Keratinocyte (primary cell): ENCODE results near the gene DCLK1. TPM values are rescaled to one million over a fixed set of nuclear protein-coding genes. Genes with fewer than 3 reads are reported as not detected.

Experiments used
- DNase-seq: peaks from one replicate; pipeline ENCODE4 v3.0.0-alpha.2; 2011; ENCODE audit warnings: low read depth, missing footprints, low spot score
- FAIRE-seq: peaks from 2 replicates; lab custom pipeline; 2011; peaks lifted over from hg19 to GRCh38; lab: Jason Lieb, UNC
- H2AFZ ChIP-seq: 2 replicates; pipeline ENCODE4 v1.6.0; 2012; ENCODE audit warnings: low read length, control low read depth, inconsistent platforms; ENCODE audit not compliant: control insufficient read depth
- H3K27ac ChIP-seq: 2 replicates; pipeline ENCODE4 v1.5.1; 2011; ENCODE audit warnings: low read length; ENCODE audit not compliant: control insufficient read depth, insufficient read depth
- H3K27me3 ChIP-seq: 3 replicates; pipeline ENCODE4 v1.6.0; 2011; ENCODE audit warnings: low read length; ENCODE audit not compliant: control insufficient read depth, insufficient read depth; ENCODE audit errors: extremely low read depth
- H3K36me3 ChIP-seq, 2 experiments: 2 replicates in 1 of 2; 3 replicates in 1 of 2; pipeline ENCODE4 v1.5.1; 2011; ENCODE audit warnings: low read length in 2 of 2, mild to moderate bottlenecking in 1 of 2; ENCODE audit not compliant: control insufficient read depth in 2 of 2, insufficient read depth in 2 of 2; ENCODE audit errors: extremely low read depth in 1 of 2
- H3K4me1 ChIP-seq: 3 replicates; pipeline ENCODE4 v1.5.1; 2011; ENCODE audit warnings: low read length; ENCODE audit not compliant: control insufficient read depth, insufficient read depth; ENCODE audit errors: extremely low read depth
- H3K4me2 ChIP-seq: 3 replicates; pipeline ENCODE4 v1.6.0; 2011; ENCODE audit warnings: low read depth, low read length; ENCODE audit not compliant: control insufficient read depth, insufficient read depth; ENCODE audit errors: extremely low read depth
- H3K4me3 ChIP-seq, 3 experiments: fragments of 200-600 bp in 1 of 3; sonication (generic) in 1 of 3; 2 replicates in 2 of 3; 3 replicates in 1 of 3; pipeline ENCODE4 v1.5.1; 2011 to 2016; ENCODE audit warnings: low read length in 3 of 3, mild to moderate bottlenecking in 3 of 3, control low read depth in 2 of 3, inconsistent platforms in 1 of 3, low read depth in 1 of 3, mixed read lengths in 1 of 3, mixed run types in 1 of 3, moderate library complexity in 1 of 3; ENCODE audit not compliant: control insufficient read depth in 2 of 3, insufficient read depth in 2 of 3; ENCODE audit errors: extremely low read depth in 1 of 3
- H3K79me2 ChIP-seq: 2 replicates; pipeline ENCODE4 v1.6.0; 2012; ENCODE audit warnings: low read length; ENCODE audit not compliant: control insufficient read depth, insufficient read depth
- H3K9ac ChIP-seq: 3 replicates; pipeline ENCODE4 v1.6.0; 2011; ENCODE audit warnings: low read length; ENCODE audit not compliant: control insufficient read depth, insufficient read depth; ENCODE audit errors: extremely low read depth
- H3K9me1 ChIP-seq: 3 replicates; pipeline ENCODE4 v1.6.0; 2011; ENCODE audit warnings: low read length; ENCODE audit not compliant: control insufficient read depth, insufficient read depth; ENCODE audit errors: extremely low read depth
- H3K9me3 ChIP-seq: 2 replicates; pipeline ENCODE4 v1.5.1; 2012; ENCODE audit warnings: low read depth, low read length; ENCODE audit not compliant: control insufficient read depth
- H4K20me1 ChIP-seq: 3 replicates; pipeline ENCODE4 v1.6.0; 2011; ENCODE audit warnings: low read length; ENCODE audit not compliant: control insufficient read depth, insufficient read depth; ENCODE audit errors: extremely low read depth
- CTCF ChIP-seq, 3 experiments: IDR thresholded peaks in 1 of 3; conservative IDR thresholded peaks in 1 of 3; optimal IDR thresholded peaks in 1 of 3; 2 replicates in 2 of 3; 3 replicates in 1 of 3; pipeline versions ENCODE3 to v1.5.1; 2011; ENCODE audit warnings: low read length in 3 of 3, mild to moderate bottlenecking in 3 of 3, moderate library complexity in 2 of 3, control low read depth in 1 of 3, inconsistent platforms in 1 of 3; ENCODE audit not compliant: insufficient read depth in 2 of 3; ENCODE audit errors: extremely low read depth in 1 of 3
- EZH2 ChIP-seq: IDR thresholded peaks from one replicate; pipeline ENCODE4 v1.6.1; 2012; ENCODE audit warnings: inconsistent platforms, mild to moderate bottlenecking, low read length, moderate library complexity
- dilution Hi-C: fragments of 300-500 bp; cut with MboI; formaldehyde crosslinking; loops from one replicate; pipeline ENCODE4 v1.7.0; 2020; ENCODE audit warnings: low sequenced_read_pairs; ENCODE audit not compliant: extremely low pct_ligation_motif_present
- polyA plus RNA-seq, 5 experiments: library from polyadenylated mRNA; depleted of rRNA in 3 of 5; stranded (reverse) in 3 of 5; stranded (forward) in 1 of 5; unstranded in 1 of 5; fragments of >200 nt; gene quantifications; 1 replicate in 1 of 5; 2 replicates in 3 of 5; 3 replicates in 1 of 5; pipeline versions ENCODE4 v1.2.1 to v1.2.3, GENCODE V29; 2011 to 2012; ENCODE audit warnings: missing spikeins in 2 of 5, low read depth in 1 of 5, low replicate concordance in 1 of 5

The DCLK1 gene
- polyA plus RNA-seq, 1 donor (not counting 4 experiments of a cell fraction or from before 2014, with no cell fraction given) = 0.04 TPM

DNA sequence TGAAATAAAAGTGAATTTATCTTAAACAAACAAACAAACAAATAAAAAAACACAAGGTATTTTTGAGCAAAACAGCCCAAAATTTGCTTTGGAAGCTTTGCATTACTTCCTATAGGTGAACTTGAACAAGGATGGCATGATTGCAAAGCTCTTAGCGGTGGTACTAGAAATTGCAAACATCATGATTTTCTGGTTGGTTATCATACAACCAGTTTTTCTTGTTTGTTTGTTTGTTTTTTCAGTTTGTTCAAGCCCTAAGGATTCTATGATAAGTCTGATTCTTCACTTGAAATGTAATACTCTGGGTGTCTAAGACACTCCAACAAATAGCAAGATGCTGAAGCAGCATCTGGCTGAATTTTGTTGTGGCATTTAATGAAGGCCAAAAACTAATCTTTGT, 15.9 kb downstream of the DCLK1 start:
- Histone ChIP-seq H3K9ac (no peak overlapping the region), H3K9me3 (no peaks in the 10 kb centered on the region), H3K36me3 (no peaks in the 10 kb centered on the region), H3K9me1 (no peaks in the 10 kb centered on the region), H4K20me1 (no peaks in the 10 kb centered on the region), H3K27me3 (no peaks in the 10 kb centered on the region), H3K79me2 (no peaks in the 10 kb centered on the region), H3K4me2 (no peak overlapping the region), H3K27ac (no peak overlapping the region), H3K4me1 (no peaks in the 10 kb centered on the region), H3K4me3 (no peak overlapping the region), H2AFZ (no peak overlapping the region)
- DNase-seq = no peak
- FAIRE-seq = no peak
- dilution Hi-C loops = no loop called here
- TF ChIP-seq CTCF (optimal IDR thresholded peaks at IDR 0.05 in 1 of 3, IDR thresholded peaks at IDR 0.05 in 1 of 3, conservative IDR thresholded peaks at IDR 0.05 in 1 of 3; ENCODE audit: extremely low read depth in 1 of 3, insufficient read depth in 2 of 3, low read length in 3 of 3) (no peak), EZH2 (no peak)

GRCh38 chr13:36114233-36114632, 16.9 kb downstream of the DCLK1 start:
- Histone ChIP-seq H3K9me3 (no peaks in the 10 kb centered on the region), H3K36me3 (no peaks in the 10 kb centered on the region), H2AFZ (no peak overlapping the region), H3K4me1 (no peaks in the 10 kb centered on the region), H3K27me3 (no peaks in the 10 kb centered on the region), H3K9ac (no peak overlapping the region), H3K9me1 (no peaks in the 10 kb centered on the region), H4K20me1 (no peaks in the 10 kb centered on the region), H3K27ac (no peak overlapping the region), H3K4me2 (no peak overlapping the region), H3K4me3 (no peak overlapping the region), H3K79me2 (no peaks in the 10 kb centered on the region)
- FAIRE-seq (no peak), DNase-seq (no peak)
- TF ChIP-seq EZH2 = no peak
- TF ChIP-seq CTCF (optimal IDR thresholded peaks at IDR 0.05 in 1 of 3, IDR thresholded peaks at IDR 0.05 in 1 of 3, conservative IDR thresholded peaks at IDR 0.05 in 1 of 3; ENCODE audit: extremely low read depth in 1 of 3, insufficient read depth in 2 of 3, low read length in 3 of 3) = no peak
- dilution Hi-C loops = no loop called here
